ENCODE results near the gene LTC4S. TPM values are rescaled to one million over a fixed set of nuclear protein-coding genes. Genes with fewer than 3 reads are reported as not detected.

The LTC4S gene
- total and polyA plus RNA-seq, 9 of the 15 experiments (the other 6 are each of a cell fraction or from before 2014, with no cell fraction given), result 0.17 to 0.77 (median 0.75) TPM; not detected in 6

DNA sequence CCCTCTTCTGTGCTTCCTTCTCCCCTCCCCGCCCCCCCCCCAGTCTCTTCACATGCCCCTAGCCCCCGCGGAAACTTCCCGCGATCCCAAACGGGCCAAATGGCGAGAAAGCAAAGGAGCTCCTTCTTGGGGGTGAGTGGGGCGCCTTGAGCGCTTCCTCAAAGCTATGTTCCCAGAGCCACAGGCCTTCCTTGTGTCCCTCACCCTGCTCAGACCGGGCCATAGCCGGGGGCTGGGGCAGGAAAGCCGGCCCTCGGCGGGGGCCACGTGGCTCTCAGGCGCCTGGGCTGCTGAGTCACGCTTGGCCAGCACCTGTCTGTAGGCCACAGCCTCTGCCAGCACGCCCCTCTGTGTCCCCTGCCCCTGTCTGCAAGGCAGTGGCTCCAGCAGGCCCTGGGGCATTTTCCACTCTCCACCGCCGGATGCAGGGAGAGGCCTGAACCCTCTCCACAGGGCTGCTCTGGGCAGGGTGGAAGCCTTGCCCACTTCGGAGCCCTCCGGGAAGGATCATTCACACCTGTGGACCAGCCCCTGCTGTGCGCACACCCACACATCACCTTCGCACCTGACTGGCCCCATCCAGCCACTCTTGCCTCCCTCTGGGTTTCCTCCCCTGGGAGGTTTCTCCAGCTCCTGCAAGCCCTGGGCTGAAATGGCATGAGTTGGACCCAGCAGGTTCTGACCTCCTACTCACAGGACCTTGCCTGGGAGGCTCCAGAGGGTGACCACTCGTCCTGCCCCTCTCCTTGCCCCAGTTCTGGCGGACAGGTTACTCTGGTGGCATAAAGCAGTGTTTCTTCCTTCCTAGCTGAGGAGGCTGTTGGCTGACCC is 25.7 kb downstream of the LTC4S start (continued):
- peak; percentile 95 for TF ChIP-seq RREB1 (CRISPR knock-in tag; IDR thresholded peaks at IDR 0.05)
- peak; percentile 93 for TF ChIP-seq ZBTB9 (CRISPR knock-in tag; IDR thresholded peaks at IDR 0.05)
- no peak; the same call in 1 of the 2 replicates for TF ChIP-seq ZC3H4 (CRISPR knock-in tag; IDR thresholded peaks at IDR 0.05; ENCODE audit: borderline replicate concordance)
- no peak for TF ChIP-seq CEBPB (tag; IDR thresholded peaks at IDR 0.05)
- TF ChIP-seq SREBF1 (IDR thresholded peaks at IDR 0.05; ENCODE audit: borderline replicate concordance, low read depth, low read length), result no peak
- TF ChIP-seq GATAD2A (IDR thresholded peaks at IDR 0.05), result peak; percentile 88
- TF ChIP-seq TRIM25 (IDR thresholded peaks at IDR 0.05; ENCODE audit: borderline replicate concordance), result no peak
- TF ChIP-seq CBX8 (IDR thresholded peaks at IDR 0.05; ENCODE audit: borderline replicate concordance, extremely low read depth, low read depth, low read length, poor library complexity, severe bottlenecking), result no peak
- TF ChIP-seq EHMT2 (IDR thresholded peaks at IDR 0.05), result no peak
- no peak for TF ChIP-seq SMC3 (conservative IDR thresholded peaks at IDR 0.05; ENCODE audit: insufficient read depth, low read depth, low read length)
- no peak for TF ChIP-seq ZNF217 (CRISPR knock-in tag; IDR thresholded peaks at IDR 0.05)
- TF ChIP-seq ZNF644 (tag; IDR thresholded peaks at IDR 0.05; ENCODE audit: low read depth), result peak; percentile 93
- TF ChIP-seq CHD4 (IDR thresholded peaks at IDR 0.05; ENCODE audit: insufficient read depth, insufficient replicate concordance, low read depth, low read length, poor library complexity, severe bottlenecking), result no peak
- peak; percentile 77 for TF ChIP-seq RBFOX2 (IDR thresholded peaks at IDR 0.05; ENCODE audit: low read depth, low read length)
- peak; percentile 92; the same call in 1 of the 2 replicates for TF ChIP-seq HSF4 (CRISPR knock-in tag; IDR thresholded peaks at IDR 0.05; ENCODE audit: borderline replicate concordance)

Data from K562 (cell line).